Prostate gland (tissue), 2 donors: ENCODE data around the gene LSMEM2.

Experiments used
- POLR2A ChIP-seq: fragments of 450-650 bp; IDR thresholded peaks from one replicate; pipeline ENCODE4 v1.6.1; 2016; ENCODE audit warnings: antibody characterized with exemption, mild to moderate bottlenecking
- TF ChIP-seq, protein P1 (sequence below), 4 experiments: fragments of 200-600 bp in 2 of 4; fragments of 450-650 bp in 2 of 4; sonication (generic) in 2 of 4; IDR thresholded peaks; 1 replicate in 3 of 4; 2 replicates in 1 of 4; pipeline ENCODE4 v1.5.1; 2016 to 2019; ENCODE audit warnings: antibody characterized with exemption in 4 of 4, mild to moderate bottlenecking in 2 of 4, moderate library complexity in 2 of 4

DNA sequence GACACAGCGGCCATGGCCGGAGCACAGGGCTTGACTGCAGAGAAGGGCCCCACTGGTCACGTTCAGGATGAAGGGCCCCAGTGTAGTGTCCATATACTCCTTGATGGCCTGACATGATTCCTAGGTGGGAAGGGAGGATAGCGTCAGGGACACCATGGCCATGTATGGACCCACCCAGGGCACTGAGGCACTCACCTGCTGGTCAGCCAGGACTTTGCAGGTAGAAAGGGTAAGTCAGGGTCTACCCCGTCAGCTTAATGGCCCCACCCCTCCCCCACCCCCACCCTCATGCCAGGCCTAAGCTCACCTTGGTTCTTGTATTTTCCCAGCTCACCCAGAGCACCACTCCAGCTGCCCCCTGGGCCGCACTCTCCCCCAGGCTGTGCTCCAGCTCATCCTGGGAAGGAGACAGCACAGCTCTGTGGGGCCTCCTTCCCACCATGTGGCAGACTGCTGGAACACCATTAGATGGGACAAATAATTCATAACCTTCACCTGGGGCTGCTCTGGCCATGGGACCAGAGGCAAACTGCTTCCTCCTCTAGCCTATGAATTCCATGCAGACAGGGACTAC lies 21.9 kb downstream of the LSMEM2 start:
- TF ChIP-seq, protein P1, sequence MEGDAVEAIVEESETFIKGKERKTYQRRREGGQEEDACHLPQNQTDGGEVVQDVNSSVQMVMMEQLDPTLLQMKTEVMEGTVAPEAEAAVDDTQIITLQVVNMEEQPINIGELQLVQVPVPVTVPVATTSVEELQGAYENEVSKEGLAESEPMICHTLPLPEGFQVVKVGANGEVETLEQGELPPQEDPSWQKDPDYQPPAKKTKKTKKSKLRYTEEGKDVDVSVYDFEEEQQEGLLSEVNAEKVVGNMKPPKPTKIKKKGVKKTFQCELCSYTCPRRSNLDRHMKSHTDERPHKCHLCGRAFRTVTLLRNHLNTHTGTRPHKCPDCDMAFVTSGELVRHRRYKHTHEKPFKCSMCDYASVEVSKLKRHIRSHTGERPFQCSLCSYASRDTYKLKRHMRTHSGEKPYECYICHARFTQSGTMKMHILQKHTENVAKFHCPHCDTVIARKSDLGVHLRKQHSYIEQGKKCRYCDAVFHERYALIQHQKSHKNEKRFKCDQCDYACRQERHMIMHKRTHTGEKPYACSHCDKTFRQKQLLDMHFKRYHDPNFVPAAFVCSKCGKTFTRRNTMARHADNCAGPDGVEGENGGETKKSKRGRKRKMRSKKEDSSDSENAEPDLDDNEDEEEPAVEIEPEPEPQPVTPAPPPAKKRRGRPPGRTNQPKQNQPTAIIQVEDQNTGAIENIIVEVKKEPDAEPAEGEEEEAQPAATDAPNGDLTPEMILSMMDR (IDR thresholded peaks at IDR 0.05): no peak
- no peak for TF ChIP-seq POLR2A
